ENCODE data around the gene PDZRN4.

DNA sequence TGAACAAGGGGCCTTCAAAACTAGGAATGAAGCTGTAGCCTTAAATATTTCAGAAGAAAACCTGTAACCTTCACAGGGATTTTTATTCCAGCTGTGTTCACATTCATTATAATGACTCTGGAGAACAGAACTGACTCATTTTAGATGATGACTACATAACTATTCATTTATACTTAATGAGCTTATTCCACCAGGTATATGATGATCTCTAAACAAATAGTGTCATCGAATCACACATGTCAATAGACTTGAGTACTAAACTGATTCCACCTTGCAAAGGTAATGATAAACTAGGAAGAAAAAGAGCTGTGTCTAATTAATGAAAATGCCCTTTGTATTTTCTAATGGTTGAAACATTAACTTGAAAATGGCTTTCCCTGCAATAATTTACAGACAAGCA lies 433.2 kb downstream of the PDZRN4 start:
- no peak for TF ChIP-seq CTCF (IDR thresholded peaks at IDR 0.05)
- TF ChIP-seq EP300 (IDR thresholded peaks at IDR 0.05): no peak

Data from suprapubic skin (tissue), 3 donors.